ENCODE measurements around the gene PPP6R2. TPM values are rescaled to one million over a fixed set of nuclear protein-coding genes. Genes with fewer than 3 reads are reported as not detected.
A peak's percentile ranks its signal among the peaks of the same experiment; 100 is the strongest.

PPP6R2 gene
- total RNA-seq, 1 experiment from 2014 or later: 47.8 TPM

DNA sequence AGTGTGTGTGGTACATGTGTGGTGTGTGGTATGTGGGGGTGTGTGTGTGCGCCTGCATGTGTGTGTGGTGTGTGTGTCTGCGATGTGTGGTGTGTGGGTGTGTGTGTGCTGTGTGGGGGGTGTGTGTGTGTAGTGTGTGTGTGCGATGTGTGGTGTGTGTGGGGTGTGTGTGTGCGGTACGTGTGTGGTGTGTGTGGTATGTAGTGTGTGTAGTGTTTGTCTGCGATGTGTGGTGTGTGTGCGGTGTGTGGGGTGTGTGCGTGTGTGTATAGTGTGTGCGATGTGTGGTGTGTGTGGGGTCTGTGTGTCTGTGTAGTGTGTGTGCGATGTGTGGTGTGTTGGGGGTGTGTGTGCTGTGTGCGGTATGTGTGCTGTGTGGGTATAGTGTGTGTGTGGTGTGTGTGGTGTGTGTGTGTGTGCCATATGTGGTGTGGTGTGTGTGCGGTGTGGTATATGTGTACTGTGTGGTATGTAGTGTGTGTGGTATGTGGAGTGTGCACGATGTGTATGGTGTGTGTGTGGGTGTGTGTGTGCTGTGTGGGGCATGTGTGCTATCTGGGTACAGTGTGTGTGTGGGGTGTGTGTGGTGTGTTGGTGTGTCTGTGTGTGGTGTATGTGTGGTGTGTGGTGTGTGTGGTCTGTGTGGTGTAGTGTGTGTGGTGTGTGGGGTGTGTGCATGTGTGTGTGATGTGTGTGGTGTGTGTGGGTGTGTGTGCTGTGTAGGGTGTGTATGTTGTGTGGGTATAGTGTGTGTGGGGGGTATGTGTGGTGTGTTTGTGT, 5.7 kb upstream of the PPP6R2 start:
- DNase-seq (ENCODE audit: low spot score): no peak
- peaks cover 11% of the 10 kb centered on the region for H3K27me3 Mint-ChIP-seq (ENCODE audit: low read depth)
- H3K4me1 Mint-ChIP-seq: no peaks in the 10 kb centered on the region
- TF ChIP-seq, protein P1, sequence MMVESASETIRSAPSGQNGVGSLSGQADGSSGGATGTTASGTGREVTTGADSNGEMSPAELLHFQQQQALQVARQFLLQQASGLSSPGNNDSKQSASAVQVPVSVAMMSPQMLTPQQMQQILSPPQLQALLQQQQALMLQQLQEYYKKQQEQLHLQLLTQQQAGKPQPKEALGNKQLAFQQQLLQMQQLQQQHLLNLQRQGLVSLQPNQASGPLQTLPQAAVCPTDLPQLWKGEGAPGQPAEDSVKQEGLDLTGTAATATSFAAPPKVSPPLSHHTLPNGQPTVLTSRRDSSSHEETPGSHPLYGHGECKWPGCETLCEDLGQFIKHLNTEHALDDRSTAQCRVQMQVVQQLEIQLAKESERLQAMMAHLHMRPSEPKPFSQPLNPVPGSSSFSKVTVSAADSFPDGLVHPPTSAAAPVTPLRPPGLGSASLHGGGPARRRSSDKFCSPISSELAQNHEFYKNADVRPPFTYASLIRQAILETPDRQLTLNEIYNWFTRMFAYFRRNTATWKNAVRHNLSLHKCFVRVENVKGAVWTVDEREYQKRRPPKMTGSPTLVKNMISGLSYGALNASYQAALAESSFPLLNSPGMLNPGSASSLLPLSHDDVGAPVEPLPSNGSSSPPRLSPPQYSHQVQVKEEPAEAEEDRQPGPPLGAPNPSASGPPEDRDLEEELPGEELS (CRISPR knock-in tag; IDR thresholded peaks at IDR 0.05): no peak
- 0 out of 2 replicates have a peak, but pooled peaks have one; percentile 46 for TF ChIP-seq NFE2L1 (CRISPR knock-in tag; IDR thresholded peaks at IDR 0.05)
- H3K9me3 Mint-ChIP-seq: no peaks in the 10 kb centered on the region
- H3K36me3 Mint-ChIP-seq: no peaks in the 10 kb centered on the region
- no peak overlapping the region for H3K4me3 Mint-ChIP-seq
- no peak overlapping the region for H3K27ac Mint-ChIP-seq
- POLR2A ChIA-PET: no interaction called here
- CTCF ChIA-PET: no interaction called here
- no peak for ATAC-seq

DNA sequence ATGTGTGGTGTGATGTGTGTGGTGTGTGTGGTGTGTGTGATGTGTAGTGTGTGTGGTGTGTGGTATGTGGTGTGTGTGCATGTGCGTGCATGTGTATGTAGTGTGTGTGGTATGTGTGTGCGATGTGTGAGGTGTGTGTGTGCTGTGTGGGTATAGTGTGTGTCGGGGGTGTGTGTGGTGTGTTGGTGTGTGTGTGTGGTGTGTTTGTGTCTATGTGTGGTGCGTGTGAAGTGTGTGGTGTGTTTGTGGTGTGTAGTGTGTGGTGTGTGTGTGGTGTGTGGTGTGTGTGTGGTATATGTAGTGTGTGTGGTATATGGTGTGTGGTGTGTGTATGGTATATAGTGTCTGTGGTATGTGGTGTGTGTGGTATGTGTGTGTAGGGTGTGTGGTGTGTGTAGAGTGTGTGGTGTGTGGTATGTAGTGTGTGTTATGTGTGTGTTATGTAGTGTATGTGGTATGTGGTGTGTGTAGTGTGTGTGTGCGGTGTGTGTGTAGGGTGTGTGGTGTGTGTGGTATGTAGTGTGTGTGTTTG, 5.0 kb upstream of the PPP6R2 start:
- Mint-ChIP-seq H3K4me3 (no peak overlapping the region), H3K27me3 (ENCODE audit: low read depth) (peaks cover 11% of the 10 kb centered on the region), H3K4me1 (no peaks in the 10 kb centered on the region), H3K36me3 (no peaks in the 10 kb centered on the region), H3K9me3 (no peaks in the 10 kb centered on the region), H3K27ac (no peak overlapping the region)
- CTCF ChIA-PET: no interaction called here
- ATAC-seq: no peak
- POLR2A ChIA-PET: no interaction called here
- no peak for DNase-seq (ENCODE audit: low spot score)
- TF ChIP-seq, protein P2, sequence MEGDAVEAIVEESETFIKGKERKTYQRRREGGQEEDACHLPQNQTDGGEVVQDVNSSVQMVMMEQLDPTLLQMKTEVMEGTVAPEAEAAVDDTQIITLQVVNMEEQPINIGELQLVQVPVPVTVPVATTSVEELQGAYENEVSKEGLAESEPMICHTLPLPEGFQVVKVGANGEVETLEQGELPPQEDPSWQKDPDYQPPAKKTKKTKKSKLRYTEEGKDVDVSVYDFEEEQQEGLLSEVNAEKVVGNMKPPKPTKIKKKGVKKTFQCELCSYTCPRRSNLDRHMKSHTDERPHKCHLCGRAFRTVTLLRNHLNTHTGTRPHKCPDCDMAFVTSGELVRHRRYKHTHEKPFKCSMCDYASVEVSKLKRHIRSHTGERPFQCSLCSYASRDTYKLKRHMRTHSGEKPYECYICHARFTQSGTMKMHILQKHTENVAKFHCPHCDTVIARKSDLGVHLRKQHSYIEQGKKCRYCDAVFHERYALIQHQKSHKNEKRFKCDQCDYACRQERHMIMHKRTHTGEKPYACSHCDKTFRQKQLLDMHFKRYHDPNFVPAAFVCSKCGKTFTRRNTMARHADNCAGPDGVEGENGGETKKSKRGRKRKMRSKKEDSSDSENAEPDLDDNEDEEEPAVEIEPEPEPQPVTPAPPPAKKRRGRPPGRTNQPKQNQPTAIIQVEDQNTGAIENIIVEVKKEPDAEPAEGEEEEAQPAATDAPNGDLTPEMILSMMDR (IDR thresholded peaks at IDR 0.05): no peak
- TF ChIP-seq, protein P3, sequence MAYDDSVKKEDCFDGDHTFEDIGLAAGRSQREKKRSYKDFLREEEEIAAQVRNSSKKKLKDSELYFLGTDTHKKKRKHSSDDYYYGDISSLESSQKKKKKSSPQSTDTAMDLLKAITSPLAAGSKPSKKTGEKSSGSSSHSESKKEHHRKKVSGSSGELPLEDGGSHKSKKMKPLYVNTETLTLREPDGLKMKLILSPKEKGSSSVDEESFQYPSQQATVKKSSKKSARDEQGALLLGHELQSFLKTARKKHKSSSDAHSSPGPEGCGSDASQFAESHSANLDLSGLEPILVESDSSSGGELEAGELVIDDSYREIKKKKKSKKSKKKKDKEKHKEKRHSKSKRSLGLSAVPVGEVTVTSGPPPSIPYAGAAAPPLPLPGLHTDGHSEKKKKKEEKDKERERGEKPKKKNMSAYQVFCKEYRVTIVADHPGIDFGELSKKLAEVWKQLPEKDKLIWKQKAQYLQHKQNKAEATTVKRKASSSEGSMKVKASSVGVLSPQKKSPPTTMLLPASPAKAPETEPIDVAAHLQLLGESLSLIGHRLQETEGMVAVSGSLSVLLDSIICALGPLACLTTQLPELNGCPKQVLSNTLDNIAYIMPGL (CRISPR knock-in tag; IDR thresholded peaks at IDR 0.05): no peak
- TF ChIP-seq ZNF263 (CRISPR knock-in tag; IDR thresholded peaks at IDR 0.05; ENCODE audit: low read depth) (no peak), JUN (CRISPR knock-in tag; IDR thresholded peaks at IDR 0.05) (no peak), ZBTB21 (CRISPR knock-in tag; IDR thresholded peaks at IDR 0.05; ENCODE audit: borderline replicate concordance) (no peak), ZNF671 (CRISPR knock-in tag; IDR thresholded peaks at IDR 0.05) (no peak), PRRX2 (CRISPR knock-in tag; IDR thresholded peaks at IDR 0.05) (no peak), AFF4 (CRISPR knock-in tag; IDR thresholded peaks at IDR 0.05; ENCODE audit: borderline replicate concordance) (no peak), OVOL2 (CRISPR knock-in tag; IDR thresholded peaks at IDR 0.05; ENCODE audit: borderline replicate concordance) (no peak)
- TF ChIP-seq, protein P4, sequence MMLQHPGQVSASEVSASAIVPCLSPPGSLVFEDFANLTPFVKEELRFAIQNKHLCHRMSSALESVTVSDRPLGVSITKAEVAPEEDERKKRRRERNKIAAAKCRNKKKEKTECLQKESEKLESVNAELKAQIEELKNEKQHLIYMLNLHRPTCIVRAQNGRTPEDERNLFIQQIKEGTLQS (CRISPR knock-in tag; conservative IDR thresholded peaks at IDR 0.05): no peak; the same call in 1 of the 2 replicates
